ENCODE measurements around the gene RASA4B. TPM values are rescaled to one million over a fixed set of nuclear protein-coding genes. Genes with fewer than 3 reads are reported as not detected.
"Not testable (repeated sequence)": the region's sequence is repeated elsewhere in the genome, so short reads cannot be mapped to it uniquely, and the experiment has no call there.

The RASA4B gene
- total RNA-seq, 2 experiments from 2014 or later = 26.0 to 31.3 TPM

DNA sequence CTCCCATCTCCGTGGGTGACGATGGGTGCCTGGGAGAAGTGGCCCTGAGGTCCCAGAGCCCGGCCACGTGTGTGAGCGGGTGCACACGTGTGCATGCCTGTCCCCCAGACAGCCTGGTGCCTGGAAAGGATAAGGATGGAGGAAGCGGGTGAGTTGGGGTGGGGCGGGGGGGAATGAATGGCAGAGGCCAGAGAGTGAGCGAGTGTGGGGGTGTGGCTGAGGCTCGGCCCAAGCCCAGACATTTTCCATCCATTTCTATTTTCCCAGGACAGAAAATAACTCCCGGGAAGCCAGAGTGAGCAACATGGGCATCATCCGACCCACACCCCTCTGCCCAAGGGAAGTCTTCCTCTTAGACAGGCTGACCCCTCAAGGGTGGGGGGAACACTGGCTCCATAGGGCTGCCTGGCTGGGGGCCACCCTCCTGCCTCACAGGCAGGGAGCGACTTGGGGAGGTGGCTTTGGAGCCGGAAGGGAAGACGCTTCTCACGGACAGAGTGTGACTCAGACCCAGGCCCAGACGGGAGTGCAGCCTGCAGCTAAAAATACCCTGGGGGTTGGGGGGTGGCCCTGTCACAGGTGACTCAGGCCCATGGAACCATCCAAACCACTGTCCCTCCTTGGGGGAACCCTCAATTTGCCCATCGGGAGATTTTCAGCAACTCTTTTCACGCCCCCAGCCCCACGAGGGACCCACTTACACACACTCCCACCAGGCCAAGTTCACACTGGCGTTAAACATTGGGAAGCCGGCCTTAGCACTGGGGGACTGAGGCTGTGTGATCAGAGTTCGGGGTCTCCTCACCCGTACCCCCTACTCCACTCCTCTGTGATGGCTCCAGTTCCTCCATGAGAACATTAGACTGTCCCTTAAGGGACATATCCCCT lies 12.0 kb downstream of the RASA4B start:
- peak; percentile 1 for DNase-seq

DNA sequence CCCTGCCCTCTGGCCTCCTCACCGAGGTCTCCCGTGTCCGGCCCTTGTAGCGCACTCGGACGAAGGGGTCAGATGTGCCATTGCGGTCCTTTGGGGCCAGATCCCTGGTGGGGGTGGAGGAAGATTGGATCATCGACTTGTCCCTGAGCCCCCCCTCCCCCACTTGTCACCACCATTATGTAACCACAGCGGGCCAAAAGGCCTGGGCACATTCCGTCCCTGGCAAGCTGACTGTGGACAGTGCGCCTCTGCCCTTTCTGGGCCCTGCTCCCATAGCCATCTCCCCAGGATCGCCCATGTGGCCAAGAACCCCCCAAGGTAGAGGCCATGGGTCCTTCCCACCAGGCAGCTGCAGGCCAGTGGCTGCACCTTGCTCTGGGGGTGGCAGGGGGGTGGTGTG lies 14.4 kb downstream of the RASA4B start:
- not testable (repeated sequence) for ATAC-seq, H3K9me3 Mint-ChIP-seq, H3K27ac Mint-ChIP-seq

More for the DNA sequence above, 12.0 kb downstream of the RASA4B start:
- CTCF ChIA-PET; H3K36me3 Mint-ChIP-seq (ENCODE audit: low read depth); H3K4me3 Mint-ChIP-seq; ATAC-seq; H3K4me1 Mint-ChIP-seq (ENCODE audit: low read depth); POLR2A ChIA-PET; H3K27me3 Mint-ChIP-seq; intact Hi-C loops (cut with micrococcal nuclease); H3K9me3 Mint-ChIP-seq; H3K27ac Mint-ChIP-seq: not testable (repeated sequence)

DNA sequence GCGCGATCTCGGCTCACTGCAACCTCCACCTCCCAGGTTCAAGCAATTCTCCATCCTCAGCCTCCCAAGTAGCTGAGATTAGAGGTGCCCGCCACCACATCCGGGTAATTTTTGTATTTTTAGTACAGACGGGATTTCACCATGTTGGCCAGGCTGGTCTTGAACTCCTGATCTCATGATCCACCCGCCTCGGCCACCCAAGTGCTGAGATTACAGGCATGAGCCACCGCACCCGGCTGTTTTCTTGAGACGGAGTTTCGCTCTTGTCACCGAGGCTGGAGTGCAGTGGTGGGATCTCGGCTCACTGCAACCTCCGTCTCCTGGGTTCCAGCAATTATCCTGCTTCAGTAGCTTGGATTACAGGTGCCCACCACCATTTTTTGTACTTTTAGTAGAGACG lies 19.3 kb downstream of the RASA4B start:
- H3K4me3 Mint-ChIP-seq; ATAC-seq; H3K4me1 Mint-ChIP-seq (ENCODE audit: low read depth); POLR2A ChIA-PET; H3K27me3 Mint-ChIP-seq; H3K27ac Mint-ChIP-seq; H3K36me3 Mint-ChIP-seq (ENCODE audit: low read depth); H3K9me3 Mint-ChIP-seq; CTCF ChIA-PET; intact Hi-C loops (cut with micrococcal nuclease); DNase-seq: not testable (repeated sequence)

More for the DNA sequence above, 14.4 kb downstream of the RASA4B start:
- DNase-seq; H3K36me3 Mint-ChIP-seq (ENCODE audit: low read depth); H3K4me1 Mint-ChIP-seq (ENCODE audit: low read depth); POLR2A ChIA-PET; CTCF ChIA-PET; H3K27me3 Mint-ChIP-seq; intact Hi-C loops (cut with micrococcal nuclease); H3K4me3 Mint-ChIP-seq: not testable (repeated sequence)

DNA sequence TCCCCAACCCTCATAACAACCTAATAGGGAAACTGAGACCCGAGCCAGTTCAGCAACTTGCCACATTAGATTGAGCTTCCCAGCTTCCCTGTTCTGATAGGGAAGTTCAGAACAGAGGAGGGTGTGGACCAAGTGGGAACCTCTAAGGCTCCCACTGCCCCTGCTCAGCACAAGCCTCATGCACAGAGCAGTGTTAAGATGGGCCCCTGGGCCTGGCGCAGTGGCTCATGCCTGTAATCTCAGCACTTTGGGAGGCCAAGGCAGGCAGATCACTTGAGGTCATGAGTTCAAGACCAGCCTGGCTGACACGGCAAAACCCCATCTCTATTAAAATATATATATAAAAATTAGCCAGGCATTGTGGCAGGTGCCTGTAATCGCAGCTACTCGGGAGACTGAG lies 20.3 kb downstream of the RASA4B start:
- POLR2A ChIA-PET; DNase-seq; intact Hi-C loops (cut with micrococcal nuclease); H3K27ac Mint-ChIP-seq; H3K4me1 Mint-ChIP-seq (ENCODE audit: low read depth); H3K36me3 Mint-ChIP-seq (ENCODE audit: low read depth); CTCF ChIA-PET; H3K27me3 Mint-ChIP-seq; ATAC-seq; H3K9me3 Mint-ChIP-seq; H3K4me3 Mint-ChIP-seq: not testable (repeated sequence)

DNA sequence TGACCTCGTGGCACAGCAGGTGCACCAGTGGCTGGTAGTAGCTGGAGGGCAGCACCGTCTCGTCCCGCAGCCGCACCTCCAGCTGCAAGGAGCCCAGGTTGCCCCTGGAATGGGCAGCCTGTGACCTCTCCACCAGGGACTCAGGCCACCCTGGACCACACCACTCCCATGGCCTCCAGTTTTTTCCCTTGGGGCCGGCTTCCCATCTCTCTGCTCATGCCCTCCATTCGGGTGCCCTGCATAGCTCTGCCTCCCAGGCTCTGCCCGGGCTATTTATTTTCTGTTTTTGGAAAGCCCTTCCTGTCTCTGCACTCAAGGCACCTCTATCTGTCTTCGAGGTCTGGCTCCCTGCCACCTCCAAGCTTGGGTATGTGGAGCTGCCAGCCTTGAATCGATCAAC lies 20.7 kb downstream of the RASA4B start:
- H3K27ac Mint-ChIP-seq; H3K4me3 Mint-ChIP-seq; H3K27me3 Mint-ChIP-seq; H3K4me1 Mint-ChIP-seq (ENCODE audit: low read depth); H3K9me3 Mint-ChIP-seq; ATAC-seq; intact Hi-C loops (cut with micrococcal nuclease); CTCF ChIA-PET; H3K36me3 Mint-ChIP-seq (ENCODE audit: low read depth); POLR2A ChIA-PET; DNase-seq: not testable (repeated sequence)

DNA sequence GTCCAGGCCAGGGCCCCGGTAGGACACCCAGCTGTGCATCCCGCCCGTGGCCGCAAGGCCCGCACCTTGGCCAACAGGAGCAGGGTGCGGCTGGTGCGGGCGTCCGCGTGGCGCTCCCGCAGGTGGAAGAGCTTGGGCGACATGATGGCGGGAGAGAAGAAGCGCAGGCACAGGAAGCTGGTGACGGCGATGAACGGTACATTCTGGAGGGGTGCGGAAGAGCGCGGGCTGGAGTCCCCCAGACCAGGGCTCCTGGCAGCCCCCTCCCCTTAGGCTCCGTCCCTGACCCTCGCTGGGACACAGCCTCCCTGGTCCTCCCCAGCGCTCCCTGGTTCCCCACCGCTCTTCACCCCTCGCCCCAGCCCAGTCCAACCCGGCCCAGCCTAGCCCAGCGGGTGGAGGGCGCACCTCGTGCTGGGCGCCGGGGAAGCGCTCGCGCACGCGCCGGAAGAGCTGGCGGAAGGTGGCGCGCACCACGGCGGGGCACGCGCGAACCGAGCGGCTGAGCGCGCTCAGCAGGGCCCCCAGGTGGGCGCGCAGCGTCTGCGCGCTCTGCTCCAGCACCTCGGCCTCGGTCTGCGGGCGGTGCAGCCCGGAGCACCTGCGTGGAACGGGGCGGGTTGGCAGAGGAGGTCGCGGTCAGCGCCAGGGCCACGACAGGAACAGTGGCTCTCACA lies 23.0 kb downstream of the RASA4B start:
- H3K4me3 Mint-ChIP-seq; H3K27ac Mint-ChIP-seq; POLR2A ChIA-PET; intact Hi-C loops (cut with micrococcal nuclease); H3K4me1 Mint-ChIP-seq (ENCODE audit: low read depth); H3K9me3 Mint-ChIP-seq; H3K27me3 Mint-ChIP-seq; H3K36me3 Mint-ChIP-seq (ENCODE audit: low read depth); DNase-seq; CTCF ChIA-PET: not testable (repeated sequence)
- ATAC-seq = peak; percentile 74

DNA sequence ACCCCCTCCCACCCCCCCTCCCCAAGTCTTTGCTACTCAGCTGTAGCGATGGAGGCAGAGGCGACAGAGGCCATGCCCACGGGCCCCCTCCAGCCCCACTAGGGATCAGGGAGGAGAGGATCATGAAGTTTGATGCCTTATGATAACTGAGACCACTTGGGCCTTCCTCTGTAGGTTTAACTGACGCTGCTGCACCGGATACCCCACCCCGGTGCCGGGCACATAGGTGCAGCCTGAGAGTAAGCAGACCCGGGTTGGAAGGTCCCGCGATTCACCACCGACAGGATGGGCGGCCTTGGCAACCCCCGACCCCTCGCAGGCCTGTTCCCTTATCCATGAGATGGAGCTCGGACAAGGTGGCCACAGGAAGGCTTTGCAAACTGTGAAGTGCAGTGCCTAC lies 23.6 kb downstream of the RASA4B start:
- CTCF ChIA-PET; H3K27me3 Mint-ChIP-seq; intact Hi-C loops (cut with micrococcal nuclease); H3K27ac Mint-ChIP-seq; H3K4me1 Mint-ChIP-seq (ENCODE audit: low read depth); H3K4me3 Mint-ChIP-seq; H3K36me3 Mint-ChIP-seq (ENCODE audit: low read depth); POLR2A ChIA-PET; H3K9me3 Mint-ChIP-seq: not testable (repeated sequence)
- DNase-seq = peak; percentile 69
- peak; percentile 19 for ATAC-seq

DNA sequence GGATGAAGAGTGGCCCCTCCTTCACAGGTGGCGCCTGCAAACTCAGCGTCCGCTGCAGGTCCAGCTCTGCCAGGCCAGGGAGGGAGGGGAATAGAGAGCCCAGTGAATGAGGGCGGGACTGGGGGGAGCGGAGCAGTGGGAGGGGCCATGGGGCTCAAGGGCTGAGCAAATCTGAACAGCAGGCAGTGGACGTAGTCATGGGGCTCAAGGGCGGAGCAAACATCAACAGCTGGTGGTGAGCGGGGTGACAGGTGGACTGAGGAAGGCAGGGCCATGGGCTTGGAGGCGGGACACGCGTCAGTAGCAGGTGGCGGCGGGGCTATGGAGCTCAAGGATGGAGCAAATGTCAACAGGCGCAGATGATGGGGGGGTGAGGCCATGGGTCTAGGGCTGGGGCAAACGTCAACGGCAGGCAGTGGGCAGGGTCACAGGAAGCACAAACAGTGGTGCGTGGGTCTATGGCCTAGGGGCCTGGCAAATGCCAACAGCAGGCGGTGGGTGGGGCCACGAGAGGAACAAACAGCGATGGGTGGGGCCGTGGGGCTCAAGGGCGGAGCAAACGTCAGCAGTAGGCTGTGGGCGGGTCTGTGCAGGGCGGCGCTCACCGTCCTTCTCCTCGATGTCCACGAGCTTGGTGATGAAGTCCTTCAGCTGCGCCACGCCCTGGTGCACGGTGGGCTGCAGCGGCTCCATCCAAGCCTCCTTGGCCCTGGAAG lies 24.2 kb downstream of the RASA4B start:
- H3K9me3 Mint-ChIP-seq; intact Hi-C loops (cut with micrococcal nuclease); H3K27me3 Mint-ChIP-seq; H3K36me3 Mint-ChIP-seq (ENCODE audit: low read depth); CTCF ChIA-PET; H3K4me3 Mint-ChIP-seq; POLR2A ChIA-PET; DNase-seq; H3K27ac Mint-ChIP-seq; H3K4me1 Mint-ChIP-seq (ENCODE audit: low read depth): not testable (repeated sequence)
- peak; percentile 58 for ATAC-seq

DNA sequence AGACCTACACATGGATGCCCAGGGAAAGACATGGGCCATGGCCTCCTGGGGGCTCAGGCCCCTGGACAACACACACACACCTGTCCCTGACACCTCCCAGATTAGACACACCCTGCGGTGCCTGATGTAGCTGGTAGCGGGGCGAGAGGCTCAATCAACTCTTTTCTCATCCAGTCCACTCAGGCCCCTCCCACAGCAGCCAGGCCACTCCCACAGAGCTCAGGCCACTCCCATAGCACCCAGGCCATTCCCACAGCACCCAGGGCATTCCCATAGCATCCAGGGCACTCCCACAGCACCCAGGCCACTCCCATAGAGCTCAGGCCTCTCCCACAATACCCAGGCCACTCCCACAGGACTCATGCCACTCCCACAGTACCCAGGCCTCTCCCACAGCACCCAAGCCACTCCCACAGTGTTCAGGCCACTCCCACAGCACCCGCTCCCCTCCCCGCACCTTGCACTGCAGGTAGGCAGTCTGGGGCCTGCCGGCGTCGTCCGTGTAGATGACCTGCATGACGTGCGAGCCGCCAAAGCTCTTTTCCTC lies 27.0 kb downstream of the RASA4B start:
- H3K36me3 Mint-ChIP-seq (ENCODE audit: low read depth); H3K27ac Mint-ChIP-seq; H3K27me3 Mint-ChIP-seq; intact Hi-C loops (cut with micrococcal nuclease); H3K4me3 Mint-ChIP-seq; H3K4me1 Mint-ChIP-seq (ENCODE audit: low read depth); H3K9me3 Mint-ChIP-seq; POLR2A ChIA-PET; CTCF ChIA-PET: not testable (repeated sequence)
- peak; percentile 70 for ATAC-seq
- peak; percentile 91 for DNase-seq

DNA sequence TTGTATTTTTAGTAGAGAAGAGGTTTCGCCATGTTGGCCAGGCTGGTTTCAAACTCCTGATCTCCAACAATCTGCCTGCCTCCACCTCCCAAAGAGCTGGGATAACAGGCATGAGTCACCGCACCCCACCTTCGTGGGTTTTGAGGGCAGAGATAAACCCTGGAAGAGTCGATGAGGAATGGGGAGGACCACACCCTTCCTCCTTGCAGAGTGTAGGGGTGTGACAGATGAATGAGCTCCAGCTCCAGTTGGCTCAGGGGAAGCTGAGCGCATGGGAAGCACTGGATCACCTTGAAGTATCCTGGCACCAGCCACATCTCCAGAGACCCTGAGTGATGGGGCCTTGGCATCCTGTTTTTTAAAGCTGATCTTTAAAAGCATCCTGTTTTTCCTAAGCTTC lies 33.3 kb downstream of the RASA4B start:
- intact Hi-C loops (cut with micrococcal nuclease); CTCF ChIA-PET: not testable (repeated sequence)

DNA sequence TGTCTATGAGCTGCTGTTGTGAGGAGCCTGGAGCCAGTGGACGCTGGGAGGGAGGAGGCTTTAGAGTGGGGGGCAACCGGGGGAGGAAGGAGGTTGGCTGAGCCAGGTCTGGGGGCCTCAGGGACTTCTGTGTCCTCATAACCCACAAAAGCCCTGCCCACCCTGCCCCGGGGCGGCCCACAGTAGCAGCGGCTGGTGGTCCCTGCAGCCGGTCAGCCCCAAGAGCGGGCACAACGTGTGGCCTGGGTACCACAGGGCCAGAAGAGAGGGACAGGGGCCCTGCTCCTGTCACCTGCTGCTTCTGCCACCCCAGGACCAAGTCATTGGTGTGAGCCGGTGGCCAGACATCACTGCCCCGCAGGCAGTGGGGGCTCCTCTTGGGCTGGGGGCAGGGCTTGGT lies 35.6 kb downstream of the RASA4B start:
- H3K4me1 Mint-ChIP-seq (ENCODE audit: low read depth); CTCF ChIA-PET; H3K36me3 Mint-ChIP-seq (ENCODE audit: low read depth); H3K9me3 Mint-ChIP-seq; ATAC-seq; POLR2A ChIA-PET; H3K4me3 Mint-ChIP-seq; H3K27me3 Mint-ChIP-seq; DNase-seq; H3K27ac Mint-ChIP-seq; intact Hi-C loops (cut with micrococcal nuclease): not testable (repeated sequence)

More for the DNA sequence above, 33.3 kb downstream of the RASA4B start:
- ATAC-seq; POLR2A ChIA-PET; H3K4me1 Mint-ChIP-seq (ENCODE audit: low read depth); H3K27ac Mint-ChIP-seq; DNase-seq; H3K4me3 Mint-ChIP-seq; H3K9me3 Mint-ChIP-seq; H3K27me3 Mint-ChIP-seq; H3K36me3 Mint-ChIP-seq (ENCODE audit: low read depth): not testable (repeated sequence)

All from activated CD8-positive, alpha-beta T cell treated with anti-CD3 and anti-CD28 coated beads for 36 hours (primary cell).